Adrenal gland (tissue), 5 donors: ENCODE data around the gene OR2W3.

Experiments used
- CTCF ChIP-seq, 6 experiments: fragments of 450-650 bp in 4 of 6; fragments of 200-600 bp in 2 of 6; sonication (generic) in 1 of 6; IDR thresholded peaks; 1 replicate in 5 of 6; 2 replicates in 1 of 6; pipeline versions ENCODE4 v1.5.1 to v1.8.0; 2016 to 2021; ENCODE audit warnings: antibody characterized with exemption in 6 of 6, mild to moderate bottlenecking in 2 of 6, moderate library complexity in 1 of 6
- POLR2A ChIP-seq, 2 donors: fragments of 450-650 bp; IDR thresholded peaks; one replicate each; pipeline ENCODE4 v1.6.1; 2017; ENCODE audit warnings: antibody characterized with exemption in 2 of 2, mild to moderate bottlenecking in 2 of 2, moderate library complexity in 1 of 2
- donor health status: DM: no; HTN: no; CAD: no.

- TF ChIP-seq CTCF (IDR thresholded peaks at IDR 0.05) = no peak
- TF ChIP-seq POLR2A (IDR thresholded peaks at IDR 0.05) = no peak
These were observed 38.6 kb downstream of the OR2W3 start for GRCh38 chr1:247933989-247934388.
